GM12872 (cell line): ENCODE measurements around the gene VNN1.

Source experiments
- CTCF ChIP-seq: IDR thresholded peaks from 3 replicates; pipeline ENCODE4 v1.5.1; 2011; ENCODE audit warnings: low read depth, mild to moderate bottlenecking, low read length, moderate library complexity; ENCODE audit not compliant: insufficient read depth

Gene VNN1

GRCh38 chr6:132651062-132651461 lies 62.8 kb downstream of the VNN1 start:
- TF ChIP-seq CTCF: no peak

GRCh38 chr6:132650429-132650828 lies 63.4 kb downstream of the VNN1 start:
- no peak for TF ChIP-seq CTCF

GRCh38 chr6:132648828-132649227 lies 65.0 kb downstream of the VNN1 start:
- no peak for TF ChIP-seq CTCF

GRCh38 chr6:132648356-132648755 lies 65.5 kb downstream of the VNN1 start:
- TF ChIP-seq CTCF: no peak

- no peak for TF ChIP-seq CTCF
Measured at GRCh38 chr6:132643547-132643946, 70.3 kb downstream of the VNN1 start.

- TF ChIP-seq CTCF: no peak
Measured at GRCh38 chr6:132634796-132635195, 79.1 kb downstream of the VNN1 start.

GRCh38 chr6:132633362-132633761 lies 80.5 kb downstream of the VNN1 start:
- TF ChIP-seq CTCF: no peak
